OCI-M2 (cell line): ENCODE data around the gene DOP1A.
A peak's percentile ranks its signal among the peaks of the same experiment; 100 is the strongest.

ENCODE experiments used
- DNase-seq: peaks from one replicate; lab custom pipeline; 2025; ENCODE audit not compliant: unreplicated experiment; lab: John Stamatoyannopoulos, UW

DOP1A gene, protein sequence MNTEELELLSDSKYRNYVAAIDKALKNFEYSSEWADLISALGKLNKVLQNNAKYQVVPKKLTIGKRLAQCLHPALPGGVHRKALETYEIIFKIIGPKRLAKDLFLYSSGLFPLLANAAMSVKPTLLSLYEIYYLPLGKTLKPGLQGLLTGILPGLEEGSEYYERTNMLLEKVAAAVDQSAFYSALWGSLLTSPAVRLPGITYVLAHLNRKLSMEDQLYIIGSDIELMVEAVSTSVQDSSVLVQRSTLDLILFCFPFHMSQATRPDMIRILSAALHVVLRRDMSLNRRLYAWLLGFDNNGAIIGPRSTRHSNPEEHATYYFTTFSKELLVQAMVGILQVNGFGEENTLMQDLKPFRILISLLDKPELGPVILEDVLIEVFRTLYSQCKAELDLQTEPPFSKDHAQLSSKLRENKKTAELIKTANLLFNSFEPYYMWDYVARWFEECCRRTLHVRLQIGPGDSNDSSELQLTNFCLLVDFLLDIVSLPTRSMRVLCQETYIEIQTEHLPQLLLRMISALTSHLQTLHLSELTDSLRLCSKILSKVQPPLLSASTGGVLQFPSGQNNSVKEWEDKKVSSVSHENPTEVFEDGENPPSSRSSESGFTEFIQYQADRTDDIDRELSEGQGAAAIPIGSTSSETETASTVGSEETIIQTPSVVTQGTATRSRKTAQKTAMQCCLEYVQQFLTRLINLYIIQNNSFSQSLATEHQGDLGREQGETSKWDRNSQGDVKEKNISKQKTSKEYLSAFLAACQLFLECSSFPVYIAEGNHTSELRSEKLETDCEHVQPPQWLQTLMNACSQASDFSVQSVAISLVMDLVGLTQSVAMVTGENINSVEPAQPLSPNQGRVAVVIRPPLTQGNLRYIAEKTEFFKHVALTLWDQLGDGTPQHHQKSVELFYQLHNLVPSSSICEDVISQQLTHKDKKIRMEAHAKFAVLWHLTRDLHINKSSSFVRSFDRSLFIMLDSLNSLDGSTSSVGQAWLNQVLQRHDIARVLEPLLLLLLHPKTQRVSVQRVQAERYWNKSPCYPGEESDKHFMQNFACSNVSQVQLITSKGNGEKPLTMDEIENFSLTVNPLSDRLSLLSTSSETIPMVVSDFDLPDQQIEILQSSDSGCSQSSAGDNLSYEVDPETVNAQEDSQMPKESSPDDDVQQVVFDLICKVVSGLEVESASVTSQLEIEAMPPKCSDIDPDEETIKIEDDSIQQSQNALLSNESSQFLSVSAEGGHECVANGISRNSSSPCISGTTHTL (N-terminal part only)

GRCh38 chr6:83067448-83068439 is at the start of gene DOP1A:
DOP1A (plus strand) TSS chr6:83067671; CDS start chr6:83096978, 29,307 bp downstream.
- peak; percentile 91 for DNase-seq

DNA sequence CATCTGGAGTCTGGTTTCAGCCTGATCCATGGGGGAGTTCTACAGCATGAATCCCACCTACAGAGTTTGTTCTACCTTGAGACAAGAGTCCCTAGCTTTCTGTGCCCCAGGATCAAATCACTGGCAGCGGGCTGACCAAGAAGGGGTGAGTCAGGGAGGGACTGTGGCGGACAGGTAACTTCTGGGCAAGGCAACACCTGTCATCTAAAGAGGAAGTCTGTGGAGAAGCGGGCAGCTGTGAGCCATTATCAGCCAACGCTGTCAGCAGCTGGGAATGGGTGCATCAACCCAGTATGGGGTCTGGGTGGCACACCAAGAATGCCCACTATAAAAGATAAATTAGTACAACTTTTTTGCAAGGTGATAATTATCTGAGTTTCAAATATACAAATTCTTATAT is 47.7 kb upstream of the DOP1A start:
- DNase-seq, result no peak

DNA sequence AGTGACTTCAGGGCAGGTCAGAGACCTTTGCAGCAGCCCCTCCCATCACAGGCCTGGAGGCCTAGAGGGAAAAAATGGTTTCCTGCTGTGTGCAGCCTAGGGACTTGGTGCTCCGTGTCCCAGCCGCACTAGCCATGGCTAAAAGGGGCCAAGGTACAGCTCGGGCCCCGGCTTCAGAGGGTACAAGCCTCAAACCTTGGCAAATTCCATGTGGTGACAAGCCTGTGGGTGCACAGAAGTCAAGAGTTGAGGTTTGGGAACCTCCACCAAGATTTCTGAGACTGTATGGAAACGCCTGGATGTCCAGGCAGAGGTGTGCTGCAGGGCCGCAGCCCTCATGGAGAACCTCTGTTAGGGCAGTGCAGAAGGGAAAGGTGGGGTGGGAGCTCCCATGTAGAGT is 35.8 kb upstream of the DOP1A start:
- DNase-seq, result no peak

- no peak for DNase-seq
Measured at GRCh38 chr6:83038246-83038645, 29.2 kb upstream of the DOP1A start.

GRCh38 chr6:83042467-83043053 is 24.9 kb upstream of the DOP1A start:
- no peak for DNase-seq

DNA sequence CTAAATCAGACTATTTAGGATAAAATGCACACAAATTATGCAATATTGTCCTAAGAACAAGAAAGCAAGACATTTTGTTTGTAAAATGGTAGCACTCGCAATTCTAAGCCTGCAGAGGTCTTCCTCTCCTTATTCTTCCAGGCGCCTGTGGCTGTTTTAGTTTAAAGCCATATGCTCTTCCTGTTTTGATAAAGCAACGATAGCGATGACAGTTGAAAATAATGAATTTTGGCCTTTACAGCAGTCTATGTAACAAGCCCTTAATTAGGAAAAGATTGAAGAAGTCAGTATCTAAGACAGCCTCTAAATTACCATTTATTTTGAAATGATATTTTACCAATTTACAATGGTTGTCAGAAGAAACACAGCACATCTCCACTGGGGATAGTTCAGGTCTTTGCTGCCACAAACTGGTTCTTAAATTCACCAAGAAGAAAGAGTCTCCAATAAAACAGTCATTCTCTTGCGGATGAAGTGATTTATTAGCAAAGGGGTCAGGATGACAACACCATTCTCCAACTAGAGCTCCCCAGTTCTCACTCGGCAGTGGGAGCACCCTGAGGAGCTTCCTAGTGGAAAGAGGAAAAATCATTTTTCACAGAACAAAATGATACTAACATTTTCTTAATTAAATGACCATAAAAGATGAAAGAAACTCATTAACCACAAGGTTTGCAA is 23.2 kb upstream of the DOP1A start:
- DNase-seq, result no peak

DNA sequence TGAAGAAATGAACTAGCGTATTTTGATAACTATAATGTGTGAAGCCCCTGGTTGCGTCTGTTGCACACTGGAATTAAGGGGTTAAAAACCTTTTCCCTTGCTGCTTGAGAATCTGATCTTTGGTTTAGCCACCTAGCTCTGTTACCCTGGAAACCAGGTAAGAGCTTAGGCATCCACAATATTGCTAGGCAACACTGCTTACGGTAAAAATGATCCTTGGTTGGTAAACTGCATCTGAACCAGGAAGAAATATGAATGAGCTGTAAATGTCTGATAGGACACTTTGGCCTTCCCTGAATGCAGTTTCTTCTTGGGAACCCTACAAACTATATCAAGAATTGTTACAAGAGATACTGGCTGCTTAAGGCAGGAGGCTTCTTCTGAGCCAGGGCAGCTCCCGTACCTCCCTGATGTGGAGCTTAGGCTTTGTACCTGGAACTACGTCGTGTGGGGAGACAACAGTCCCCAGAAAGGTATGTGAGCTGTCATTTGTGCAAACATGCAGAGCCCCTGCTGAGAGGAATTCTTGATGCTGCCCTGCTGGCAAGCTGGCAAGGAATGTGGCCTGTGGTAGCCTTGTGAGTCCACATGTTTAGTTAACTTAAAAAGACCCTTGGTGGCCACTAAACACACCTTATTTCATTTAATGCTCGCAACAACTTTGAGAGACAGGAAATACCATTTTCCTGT is 20.3 kb upstream of the DOP1A start:
- DNase-seq, result no peak

GRCh38 chr6:83051377-83052172 is 15.9 kb upstream of the DOP1A start:
- DNase-seq, result no peak

DNA sequence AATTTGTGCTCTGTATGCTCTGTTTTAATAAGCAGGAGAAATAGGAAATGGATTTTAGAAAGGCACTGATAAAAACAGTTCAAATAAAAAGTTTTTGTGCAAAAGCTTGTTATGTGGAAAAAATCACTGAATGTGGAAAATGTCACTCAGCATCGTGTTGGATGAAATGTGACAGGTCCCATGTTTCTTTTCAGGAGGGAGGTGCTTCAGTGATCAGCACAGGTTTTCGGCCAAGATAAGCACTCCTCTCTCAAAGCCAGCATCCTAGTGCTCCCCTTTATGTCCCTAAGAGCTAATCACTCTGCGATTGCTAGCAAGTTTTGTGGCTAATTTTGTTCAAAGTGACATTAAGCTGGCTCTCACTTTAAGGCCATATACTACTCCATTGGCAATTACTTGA is 13.8 kb upstream of the DOP1A start:
- DNase-seq, result no peak

- peak; percentile 39 for DNase-seq
Measured at GRCh38 chr6:83055366-83055964, 12.0 kb upstream of the DOP1A start.

DNA sequence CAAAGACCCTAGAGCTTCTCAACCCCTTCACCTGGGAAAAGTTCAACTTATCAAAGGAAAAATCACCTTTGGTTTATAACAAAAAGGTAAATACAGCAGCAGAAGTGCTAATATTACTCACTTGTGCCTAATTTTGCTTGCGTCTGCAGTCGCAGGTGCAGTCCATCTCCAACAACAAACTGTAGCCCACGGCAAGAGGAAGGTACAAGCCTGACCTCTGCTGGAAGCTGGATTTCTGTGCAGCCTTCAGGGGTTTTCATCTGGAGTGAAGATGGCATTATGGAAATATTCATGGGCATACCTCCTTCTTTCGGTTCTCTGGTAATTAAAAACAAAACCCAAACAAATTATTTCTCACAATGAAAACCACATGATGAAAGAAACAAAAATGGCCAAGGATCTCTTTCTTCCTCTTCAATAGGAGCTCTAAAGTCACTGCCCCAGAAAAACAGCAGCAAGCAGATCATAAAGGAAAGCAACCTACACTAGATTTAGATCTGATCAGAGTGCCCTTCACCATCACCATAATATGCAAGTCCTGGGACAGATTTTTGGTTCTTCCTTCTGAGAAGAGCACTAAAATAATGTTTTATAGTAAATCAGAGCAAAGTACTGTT is 9.7 kb upstream of the DOP1A start:
- DNase-seq, result no peak

GRCh38 chr6:83061190-83061589 is 6.3 kb upstream of the DOP1A start:
- no peak for DNase-seq

GRCh38 chr6:83062225-83062624 is 5.2 kb upstream of the DOP1A start:
- DNase-seq, result no peak

GRCh38 chr6:83065511-83066192 is 1.8 kb upstream of the DOP1A start, which contains the start of gene UBE3D:
UBE3D (minus strand) TSS chr6:83065841; CDS start chr6:83065718, 123 bp downstream.
- DNase-seq, result peak; percentile 73

DNA sequence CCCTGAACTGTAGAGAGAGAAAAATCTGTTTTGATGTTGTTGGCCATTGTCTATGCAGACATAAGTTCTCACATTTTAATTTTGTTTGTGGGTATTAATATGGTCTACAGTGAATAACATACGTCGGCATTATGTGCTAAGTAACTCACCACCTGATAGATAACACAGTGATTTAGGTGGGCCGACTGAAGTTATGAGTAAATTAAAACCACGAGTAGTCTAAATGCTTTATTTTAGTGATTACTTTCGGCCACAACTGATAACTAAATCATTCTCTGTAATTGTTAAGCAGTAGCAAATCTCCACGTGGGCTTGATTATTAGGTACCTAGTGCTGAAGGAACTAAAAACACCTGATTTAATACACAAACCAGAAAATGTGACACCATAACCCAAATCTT is 1.1 kb downstream of the DOP1A start:
- DNase-seq, result no peak

DNA sequence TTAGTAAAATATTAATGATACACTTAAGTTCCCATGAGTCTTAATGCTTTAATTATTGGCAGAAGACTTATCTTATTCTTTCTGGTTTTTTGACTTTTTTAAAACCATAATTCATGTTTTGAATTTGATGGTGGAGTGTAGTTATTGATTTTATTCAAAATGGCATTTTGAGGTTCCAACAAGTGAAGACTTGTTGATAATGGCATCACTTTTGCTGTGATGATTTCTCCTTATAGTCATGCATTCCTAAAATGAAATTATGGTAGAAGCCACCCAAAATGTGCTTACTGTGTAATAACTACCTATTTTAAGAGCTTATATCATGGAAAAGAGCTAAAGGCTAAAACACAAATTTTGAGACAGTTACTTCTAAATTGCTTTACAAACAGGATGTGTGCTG is 2.2 kb downstream of the DOP1A start:
- DNase-seq, result no peak
